Measurements from ENCODE around the gene COL25A1. TPM values are rescaled to one million over a fixed set of nuclear protein-coding genes. Genes with fewer than 3 reads are reported as not detected.

Gene COL25A1
- total RNA-seq, 1 experiment from 2014 or later, result 10.4 TPM

GRCh38 chr4:108828620-108829019 is 473.8 kb downstream of the COL25A1 start:
- DNase-seq (ENCODE audit: low read depth, low spot score), result no peak
- in situ Hi-C loops (cut with HindIII; ENCODE audit: low pct_unique_long_range_greater_than_20kb, low sequenced_read_pairs), result no loop called here

- DNase-seq (ENCODE audit: low read depth, low spot score), result no peak
- in situ Hi-C loops (cut with HindIII; ENCODE audit: low pct_unique_long_range_greater_than_20kb, low sequenced_read_pairs), result no loop called here
These were observed 476.7 kb downstream of the COL25A1 start for GRCh38 chr4:108825737-108826136.

GRCh38 chr4:108821351-108821930 is 481.0 kb downstream of the COL25A1 start:
- in situ Hi-C loops (cut with HindIII; ENCODE audit: low pct_unique_long_range_greater_than_20kb, low sequenced_read_pairs), result no loop called here
- no peak for DNase-seq (ENCODE audit: low read depth, low spot score)

- in situ Hi-C loops (cut with HindIII; ENCODE audit: low pct_unique_long_range_greater_than_20kb, low sequenced_read_pairs), result no loop called here
These were observed 481.7 kb downstream of the COL25A1 start for GRCh38 chr4:108820492-108821350.

GRCh38 chr4:108814326-108814725 is 488.1 kb downstream of the COL25A1 start:
- DNase-seq (ENCODE audit: low read depth, low spot score), result no peak
- in situ Hi-C loops (cut with HindIII; ENCODE audit: low pct_unique_long_range_greater_than_20kb, low sequenced_read_pairs), result no loop called here

More at GRCh38 chr4:108820492-108821350, 481.7 kb downstream of the COL25A1 start:
- no peak for DNase-seq (ENCODE audit: low read depth, low spot score)

- no peak for DNase-seq (ENCODE audit: low read depth, low spot score)
- in situ Hi-C loops (cut with HindIII; ENCODE audit: low pct_unique_long_range_greater_than_20kb, low sequenced_read_pairs), result no loop called here
These were observed 489.2 kb downstream of the COL25A1 start for GRCh38 chr4:108813261-108813660.

- DNase-seq (ENCODE audit: low read depth, low spot score), result no peak
- in situ Hi-C loops (cut with HindIII; ENCODE audit: low pct_unique_long_range_greater_than_20kb, low sequenced_read_pairs), result no loop called here
These were observed 491.0 kb downstream of the COL25A1 start for GRCh38 chr4:108811486-108811885.

- DNase-seq (ENCODE audit: low read depth, low spot score), result no peak
- in situ Hi-C loops (cut with HindIII; ENCODE audit: low pct_unique_long_range_greater_than_20kb, low sequenced_read_pairs), result no loop called here
These were observed 492.4 kb downstream of the COL25A1 start for GRCh38 chr4:108810087-108810486.

- in situ Hi-C loops (cut with HindIII; ENCODE audit: low pct_unique_long_range_greater_than_20kb, low sequenced_read_pairs), result no loop called here
- DNase-seq (ENCODE audit: low read depth, low spot score), result no peak
These were observed 497.7 kb downstream of the COL25A1 start for GRCh38 chr4:108804648-108805273.

- in situ Hi-C loops (cut with HindIII; ENCODE audit: low pct_unique_long_range_greater_than_20kb, low sequenced_read_pairs), result no loop called here
These were observed 503.2 kb downstream of the COL25A1 start for GRCh38 chr4:108799306-108799705.

GRCh38 chr4:108796173-108796572 is 506.3 kb downstream of the COL25A1 start:
- in situ Hi-C loops (cut with HindIII; ENCODE audit: low pct_unique_long_range_greater_than_20kb, low sequenced_read_pairs), result no loop called here
- DNase-seq (ENCODE audit: low read depth, low spot score), result no peak

More at GRCh38 chr4:108799306-108799705, 503.2 kb downstream of the COL25A1 start:
- no peak for DNase-seq (ENCODE audit: low read depth, low spot score)

GRCh38 chr4:108795733-108796132 is 506.7 kb downstream of the COL25A1 start:
- in situ Hi-C loops (cut with HindIII; ENCODE audit: low pct_unique_long_range_greater_than_20kb, low sequenced_read_pairs), result no loop called here

GRCh38 chr4:108794136-108794535 is 508.3 kb downstream of the COL25A1 start:
- in situ Hi-C loops (cut with HindIII; ENCODE audit: low pct_unique_long_range_greater_than_20kb, low sequenced_read_pairs), result no loop called here
- DNase-seq (ENCODE audit: low read depth, low spot score), result no peak

More at GRCh38 chr4:108795733-108796132, 506.7 kb downstream of the COL25A1 start:
- DNase-seq (ENCODE audit: low read depth, low spot score), result no peak

- DNase-seq (ENCODE audit: low read depth, low spot score), result no peak
- in situ Hi-C loops (cut with HindIII; ENCODE audit: low pct_unique_long_range_greater_than_20kb, low sequenced_read_pairs), result no loop called here
These were observed 509.0 kb downstream of the COL25A1 start for GRCh38 chr4:108793415-108793814.

- in situ Hi-C loops (cut with HindIII; ENCODE audit: low pct_unique_long_range_greater_than_20kb, low sequenced_read_pairs), result no loop called here
- no peak for DNase-seq (ENCODE audit: low read depth, low spot score)
These were observed 513.7 kb downstream of the COL25A1 start for GRCh38 chr4:108788731-108789130.

- in situ Hi-C loops (cut with HindIII; ENCODE audit: low pct_unique_long_range_greater_than_20kb, low sequenced_read_pairs), result no loop called here
- no peak for DNase-seq (ENCODE audit: low read depth, low spot score)
These were observed 514.7 kb downstream of the COL25A1 start for GRCh38 chr4:108787724-108788123.

- in situ Hi-C loops (cut with HindIII; ENCODE audit: low pct_unique_long_range_greater_than_20kb, low sequenced_read_pairs), result no loop called here
- DNase-seq (ENCODE audit: low read depth, low spot score), result no peak
These were observed 515.4 kb downstream of the COL25A1 start for GRCh38 chr4:108787106-108787505.

GRCh38 chr4:108786351-108786750 is 516.1 kb downstream of the COL25A1 start:
- in situ Hi-C loops (cut with HindIII; ENCODE audit: low pct_unique_long_range_greater_than_20kb, low sequenced_read_pairs), result no loop called here
- no peak for DNase-seq (ENCODE audit: low read depth, low spot score)

Measured in SK-MEL-5 (cell line).